Natural killer cell (primary cell): ENCODE data around the gene DNM2. TPM values are rescaled to one million over a fixed set of nuclear protein-coding genes. Genes with fewer than 3 reads are reported as not detected.
A peak's percentile ranks its signal among the peaks of the same experiment; 100 is the strongest.

ENCODE experiments used
- ATAC-seq, 3 donors: fragments of 150-1000 bp in 2 of 3; fragments of 200-7000 bp in 1 of 3; cut with Tn5 transposase; 1 replicate in 1 of 3; 2 replicates in 2 of 3; pipeline ENCODE4 v1.10.0; 2021; ENCODE audit warnings: mild to moderate bottlenecking in 2 of 3, moderate library complexity in 2 of 3
- DNase-seq, 2 donors: peaks; one replicate each; pipeline versions ENCODE4 v3.0.0 to v3.0.0-alpha.2; 2013 to 2021; ENCODE audit warnings: mixed read lengths in 1 of 2
- H3K27ac ChIP-seq: one replicate; pipeline ENCODE4 v1.5.1; 2013; ENCODE audit warnings: mild to moderate bottlenecking, low read length
- H3K27me3 ChIP-seq: one replicate; pipeline ENCODE4 v1.6.1; 2013; ENCODE audit warnings: low read length; ENCODE audit not compliant: control insufficient read depth, insufficient read depth
- H3K36me3 ChIP-seq: one replicate; pipeline ENCODE4 v1.6.1; 2013; ENCODE audit warnings: low read length; ENCODE audit not compliant: control insufficient read depth, insufficient read depth
- H3K4me1 ChIP-seq: one replicate; pipeline ENCODE4 v1.6.1; 2013; ENCODE audit warnings: low read length; ENCODE audit not compliant: control insufficient read depth, insufficient read depth
- H3K4me3 ChIP-seq: one replicate; pipeline ENCODE4 v1.5.1; 2013; ENCODE audit warnings: low read length
- H3K9me3 ChIP-seq: one replicate; pipeline ENCODE4 v1.6.1; 2013; ENCODE audit warnings: low read length; ENCODE audit not compliant: control insufficient read depth, insufficient read depth
- H3K27ac Mint-ChIP-seq, 2 donors: one replicate each; pipeline ENCODE4 v1.8.0; 2022; ENCODE audit warnings: mild to moderate bottlenecking in 2 of 2, mixed read lengths in 2 of 2, moderate library complexity in 1 of 2
- H3K27me3 Mint-ChIP-seq, 2 donors: one replicate each; pipeline ENCODE4 v1.8.0; 2022; ENCODE audit warnings: low read depth in 2 of 2, mixed read lengths in 2 of 2
- H3K36me3 Mint-ChIP-seq: one replicate; pipeline ENCODE4 v1.8.0; 2022; ENCODE audit warnings: mixed read lengths
- H3K4me1 Mint-ChIP-seq, 2 donors: one replicate each; pipeline ENCODE4 v1.8.0; 2022; ENCODE audit warnings: mixed read lengths in 2 of 2
- H3K4me3 Mint-ChIP-seq: one replicate; pipeline ENCODE4 v1.8.0; 2022; ENCODE audit warnings: mild to moderate bottlenecking, moderate library complexity, mixed read lengths
- H3K9me3 Mint-ChIP-seq, 2 donors: one replicate each; pipeline ENCODE4 v1.8.0; 2022; ENCODE audit warnings: mixed read lengths in 2 of 2
- CTCF ChIP-seq: fragments of 200-600 bp; IDR thresholded peaks from one replicate; pipeline ENCODE4 v1.8.0; 2022; ENCODE audit warnings: antibody characterized with exemption
- WGBS: methylation state at CpG from one replicate; pipeline ENCODE4 v1.1.7; 2013; ENCODE audit warnings: missing lambda C conversion rate; ENCODE audit not compliant: insufficient coverage; 5-methylcytosine and 5-hydroxymethylcytosine counted together
- intact Hi-C: fragments of 100-400 bp; cut with micrococcal nuclease; formaldehyde crosslinking; loops from one replicate; pipeline ENCODE4 v1.14.2; 2022
- total RNA-seq, 4 donors: library from RNA; stranded (reverse); fragments of 120-200 nt in 1 of 4; gene quantifications; one replicate each; pipeline versions ENCODE4 v1.2.3 to v1.2.4, GENCODE V29; 2013 to 2022

DNM2 gene
- total RNA-seq, 3 donors from 2014 or later (not counting 1 experiment from before 2014, with no cell fraction given): 419 to 491 (median 428) TPM

- no peak overlapping the region for H3K27ac ChIP-seq
- no peak for TF ChIP-seq CTCF
- intact Hi-C loops: no loop called here
- H3K27me3 ChIP-seq: no peaks in the 10 kb centered on the region
- Mint-ChIP-seq H3K27me3 (no peaks in the 10 kb centered on the region), H3K9me3 (no peaks in the 10 kb centered on the region), H3K4me3 (no peak overlapping the region), H3K36me3 (peaks cover 10% of the 10 kb centered on the region), H3K27ac (peak overlapping the region in 1 of 2 donors; percentile 58), H3K4me1 (peaks cover 7 to 22% of the 10 kb centered on the region in 2 donors)
- no peak for DNase-seq
- WGBS: 53% methylated on average over 10 of the region's 10 CpGs
- H3K4me1 ChIP-seq: peaks cover 25% of the 10 kb centered on the region
- peak in 2 of 3 donors; percentile 11 to 48 for ATAC-seq
- peaks cover 78% of the 10 kb centered on the region for H3K36me3 ChIP-seq
- H3K4me3 ChIP-seq: no peak overlapping the region
- no peaks in the 10 kb centered on the region for H3K9me3 ChIP-seq
Observed at GRCh38 chr19:10784257-10784656, 66.4 kb downstream of the DNM2 start.

DNA sequence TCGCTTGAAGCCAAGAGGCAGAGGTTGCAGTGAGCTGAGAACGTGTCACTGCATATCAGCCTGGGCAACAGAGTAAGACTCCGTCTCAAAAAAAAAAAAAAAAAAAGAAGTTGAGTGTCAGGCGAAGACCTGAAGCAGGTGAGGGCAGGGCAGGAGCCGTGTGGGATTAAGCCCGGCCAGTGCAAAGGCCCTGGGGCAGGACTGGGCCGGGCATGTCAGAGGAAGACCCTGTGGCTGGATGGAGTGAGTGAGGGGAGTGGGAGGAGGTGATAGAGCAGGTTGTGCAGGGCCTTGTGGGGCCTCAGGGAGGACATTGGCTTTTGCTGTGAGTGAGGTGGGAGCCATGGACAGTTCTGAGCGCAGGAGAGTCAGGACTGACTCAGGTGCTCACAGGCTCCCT is 70.3 kb downstream of the DNM2 start:
- no peak overlapping the region for H3K27ac ChIP-seq

GRCh38 chr19:10789866-10790265 is 72.0 kb downstream of the DNM2 start:
- Mint-ChIP-seq H3K4me3 (no peak overlapping the region), H3K4me1 (peaks cover 17 to 23% of the 10 kb centered on the region in 2 donors), H3K36me3 (peaks cover 10% of the 10 kb centered on the region), H3K9me3 (no peaks in the 10 kb centered on the region), H3K27me3 (no peaks in the 10 kb centered on the region), H3K27ac (no peak overlapping the region)
- no peak for ATAC-seq
- Histone ChIP-seq H3K4me3 (no peak overlapping the region), H3K4me1 (no peaks in the 10 kb centered on the region), H3K27me3 (no peaks in the 10 kb centered on the region), H3K27ac (no peak overlapping the region), H3K36me3 (peaks cover 74% of the 10 kb centered on the region), H3K9me3 (no peaks in the 10 kb centered on the region)
- TF ChIP-seq CTCF: no peak
- no peak for DNase-seq
- intact Hi-C loops: loop anchor here (10.0 kb wide), 1 partner anchor 685 kb away; the partner anchor contains the start of genes ANGPTL6 and PPAN
- 98% methylated on average over 10 of the region's 10 CpGs for WGBS

More for the DNA sequence above, 70.3 kb downstream of the DNM2 start:
- 97% methylated on average over 8 of the region's 8 CpGs for whole genome bisulfite sequencing
- TF ChIP-seq CTCF: no peak
- DNase-seq (no peak), ATAC-seq (peak in 1 of 3 donors; percentile 14)
- intact Hi-C loops: no loop called here
- Mint-ChIP-seq H3K4me1 (peaks cover 2 to 18% of the 10 kb centered on the region in 2 donors), H3K4me3 (no peak overlapping the region), H3K9me3 (no peaks in the 10 kb centered on the region), H3K36me3 (peaks cover 10% of the 10 kb centered on the region), H3K27ac (no peak overlapping the region), H3K27me3 (no peaks in the 10 kb centered on the region)
- Histone ChIP-seq H3K9me3 (no peaks in the 10 kb centered on the region), H3K27me3 (no peaks in the 10 kb centered on the region), H3K4me1 (peaks cover 11% of the 10 kb centered on the region), H3K4me3 (no peak overlapping the region), H3K36me3 (peaks cover 69% of the 10 kb centered on the region)

GRCh38 chr19:10796653-10797052 is 78.8 kb downstream of the DNM2 start:
- peaks cover 52% of the 10 kb centered on the region for H3K36me3 ChIP-seq
- H3K4me1 Mint-ChIP-seq: peaks cover 47 to 54% of the 10 kb centered on the region in 2 donors
- peaks cover 63% of the 10 kb centered on the region for H3K4me1 ChIP-seq

More at GRCh38 chr19:10796653-10797052, 78.8 kb downstream of the DNM2 start:
- no peaks in the 10 kb centered on the region for H3K36me3 Mint-ChIP-seq
- peak overlapping the region; percentile 96 for H3K4me3 Mint-ChIP-seq
- TF ChIP-seq CTCF: no peak
- ATAC-seq (no peak), DNase-seq (peak in 1 of 2 donors; percentile 36)
- H3K27me3 Mint-ChIP-seq: no peaks in the 10 kb centered on the region
- Histone ChIP-seq H3K27me3 (no peaks in the 10 kb centered on the region), H3K27ac (peak overlapping the region; percentile 98), H3K9me3 (no peaks in the 10 kb centered on the region), H3K4me3 (peak overlapping the region; percentile 20)
- H3K9me3 Mint-ChIP-seq: no peaks in the 10 kb centered on the region
- intact Hi-C loops: loop anchor here (1.0 to 10.0 kb wide), 10 partner anchors 19 to 692 kb away; partner anchors contain the start of genes ANGPTL6, KRI1, PPAN and TMED1
- 91% methylated on average over 19 of the region's 19 CpGs for WGBS
- H3K27ac Mint-ChIP-seq: peak overlapping the region; percentile 93 to 100
